KMS-11 (cell line): Measurements from ENCODE around the gene CD27.

ENCODE experiments used
- H2AFZ ChIP-seq: fragments of 200-600 bp; sonication (generic); 2 replicates; pipeline ENCODE4 v1.6.1; 2016; ENCODE audit warnings: antibody characterized with exemption, mixed run types, low read depth
- H3K27ac ChIP-seq: fragments of 200-600 bp; sonication (generic); 2 replicates; pipeline ENCODE4 v1.6.1; 2016; ENCODE audit warnings: mild to moderate bottlenecking, mixed run types
- H3K27me3 ChIP-seq: fragments of 200-600 bp; sonication (generic); 2 replicates; pipeline ENCODE4 v1.6.1; 2017; ENCODE audit warnings: mild to moderate bottlenecking, low read depth, mixed run types, moderate library complexity; ENCODE audit not compliant: insufficient read depth
- H3K36me3 ChIP-seq: fragments of 200-600 bp; sonication (generic); 2 replicates; pipeline ENCODE4 v1.6.1; 2017; ENCODE audit warnings: mild to moderate bottlenecking, mixed run types; ENCODE audit not compliant: insufficient read depth
- H3K4me1 ChIP-seq: fragments of 200-600 bp; sonication (generic); 2 replicates; pipeline ENCODE4 v1.6.1; 2016; ENCODE audit warnings: mild to moderate bottlenecking, low read depth, mixed run types; ENCODE audit not compliant: poor library complexity, severe bottlenecking
- H3K4me2 ChIP-seq: fragments of 200-600 bp; sonication (generic); 2 replicates; pipeline ENCODE4 v1.7.0; 2016; ENCODE audit warnings: mild to moderate bottlenecking, mixed run types
- H3K4me3 ChIP-seq: fragments of 200-600 bp; sonication (generic); IDR thresholded peaks from 2 replicates; pipeline ENCODE4 v1.6.1; 2017; ENCODE audit warnings: low read depth, low read length, mixed read lengths; ENCODE audit not compliant: insufficient read depth
- H3K79me2 ChIP-seq: fragments of 200-600 bp; sonication (generic); 2 replicates; pipeline ENCODE4 v1.6.1; 2016; ENCODE audit warnings: low read depth, mixed run types; ENCODE audit not compliant: insufficient read depth
- H3K9ac ChIP-seq: fragments of 200-600 bp; sonication (generic); 2 replicates; pipeline ENCODE4 v1.6.1; 2016; ENCODE audit warnings: mild to moderate bottlenecking, mixed run types
- H4K20me1 ChIP-seq: fragments of 200-600 bp; sonication (generic); 2 replicates; pipeline ENCODE4 v1.6.1; 2016; ENCODE audit warnings: mild to moderate bottlenecking, mixed run types; ENCODE audit not compliant: insufficient read depth
- TF ChIP-seq, protein P1 (sequence below): fragments of 200-600 bp; sonication (generic); conservative IDR thresholded peaks from 2 replicates; pipeline ENCODE4 v1.6.1; 2017; ENCODE audit warnings: low read depth, mild to moderate bottlenecking, antibody characterized with exemption, low read length, moderate library complexity, mixed read lengths

The CD27 gene

DNA sequence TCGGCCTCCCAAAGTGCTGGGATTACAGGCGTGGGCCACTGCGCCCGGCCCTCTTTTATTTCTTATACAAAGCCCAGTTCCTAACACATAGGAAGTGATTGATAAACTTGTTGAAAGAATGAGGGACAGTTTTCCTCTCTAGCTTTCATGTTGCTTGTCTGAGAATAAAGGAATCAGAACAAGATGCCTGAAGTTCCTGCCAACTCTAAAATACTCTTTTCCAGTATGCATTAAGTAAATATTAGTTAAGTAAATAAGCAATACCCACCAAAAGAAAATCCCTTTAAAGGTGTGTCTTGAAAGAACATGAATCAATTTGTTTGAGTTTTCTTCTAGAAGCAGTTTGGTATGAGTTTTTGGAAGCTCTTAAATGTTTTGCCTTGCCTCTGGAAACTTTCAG is 24.4 kb upstream of the CD27 start:
- TF ChIP-seq, protein P1, sequence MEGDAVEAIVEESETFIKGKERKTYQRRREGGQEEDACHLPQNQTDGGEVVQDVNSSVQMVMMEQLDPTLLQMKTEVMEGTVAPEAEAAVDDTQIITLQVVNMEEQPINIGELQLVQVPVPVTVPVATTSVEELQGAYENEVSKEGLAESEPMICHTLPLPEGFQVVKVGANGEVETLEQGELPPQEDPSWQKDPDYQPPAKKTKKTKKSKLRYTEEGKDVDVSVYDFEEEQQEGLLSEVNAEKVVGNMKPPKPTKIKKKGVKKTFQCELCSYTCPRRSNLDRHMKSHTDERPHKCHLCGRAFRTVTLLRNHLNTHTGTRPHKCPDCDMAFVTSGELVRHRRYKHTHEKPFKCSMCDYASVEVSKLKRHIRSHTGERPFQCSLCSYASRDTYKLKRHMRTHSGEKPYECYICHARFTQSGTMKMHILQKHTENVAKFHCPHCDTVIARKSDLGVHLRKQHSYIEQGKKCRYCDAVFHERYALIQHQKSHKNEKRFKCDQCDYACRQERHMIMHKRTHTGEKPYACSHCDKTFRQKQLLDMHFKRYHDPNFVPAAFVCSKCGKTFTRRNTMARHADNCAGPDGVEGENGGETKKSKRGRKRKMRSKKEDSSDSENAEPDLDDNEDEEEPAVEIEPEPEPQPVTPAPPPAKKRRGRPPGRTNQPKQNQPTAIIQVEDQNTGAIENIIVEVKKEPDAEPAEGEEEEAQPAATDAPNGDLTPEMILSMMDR, result no peak
- H3K9ac ChIP-seq, result no peak overlapping the region
- no peak overlapping the region for H3K4me2 ChIP-seq
- no peak overlapping the region for H3K4me3 ChIP-seq
- H2AFZ ChIP-seq, result no peak overlapping the region
- H3K79me2 ChIP-seq, result no peaks in the 10 kb centered on the region
- no peak overlapping the region for H3K27ac ChIP-seq
- H4K20me1 ChIP-seq, result no peaks in the 10 kb centered on the region
- H3K27me3 ChIP-seq, result no peaks in the 10 kb centered on the region
- no peaks in the 10 kb centered on the region for H3K36me3 ChIP-seq
- H3K4me1 ChIP-seq, result peaks cover 10% of the 10 kb centered on the region

DNA sequence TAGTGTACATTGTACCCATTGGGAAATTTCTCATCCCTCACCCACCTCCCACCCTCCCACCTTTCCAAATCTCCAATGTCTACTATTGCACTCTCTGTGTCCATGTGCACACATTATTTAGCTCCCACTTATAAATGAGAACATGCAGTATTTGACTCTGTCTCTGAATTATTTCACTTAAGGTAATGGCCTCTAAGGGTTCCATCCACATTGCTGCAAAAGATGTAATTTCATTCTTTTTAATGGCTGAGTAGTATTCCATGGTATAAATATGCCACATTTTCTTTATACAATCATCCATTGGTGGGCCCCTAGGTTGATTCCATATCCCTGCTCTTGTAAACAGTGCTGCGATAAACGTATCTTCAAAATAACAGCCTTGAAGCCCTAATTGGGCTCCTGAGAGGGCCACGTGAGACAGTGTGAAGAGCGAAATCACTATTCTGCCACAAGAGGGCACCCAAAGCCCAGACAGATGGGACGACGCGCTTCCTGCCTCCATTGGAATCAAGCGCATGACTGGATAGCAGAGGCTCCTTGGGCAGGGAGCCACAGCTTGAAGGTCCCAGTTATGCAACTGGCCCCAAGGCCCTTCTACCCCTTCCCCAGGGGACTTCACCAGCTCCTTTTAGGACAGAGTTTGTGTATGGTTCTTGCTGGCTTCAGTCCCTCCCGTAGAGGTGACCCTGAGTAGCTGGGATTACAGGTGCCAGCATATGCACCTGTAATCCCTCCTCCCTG is 21.3 kb upstream of the CD27 start:
- Histone ChIP-seq H2AFZ (peak overlapping the region; percentile 92), H3K36me3 (no peaks in the 10 kb centered on the region), H3K4me2 (peak overlapping the region; percentile 12; the same call in 1 of the 2 replicates), H4K20me1 (no peaks in the 10 kb centered on the region), H3K27ac (no peak overlapping the region), H3K4me1 (peaks cover 10% of the 10 kb centered on the region), H3K9ac (no peak overlapping the region), H3K27me3 (no peaks in the 10 kb centered on the region), H3K79me2 (no peaks in the 10 kb centered on the region), H3K4me3 (no peak overlapping the region)
- TF ChIP-seq, protein P1, result peak; percentile 78

DNA sequence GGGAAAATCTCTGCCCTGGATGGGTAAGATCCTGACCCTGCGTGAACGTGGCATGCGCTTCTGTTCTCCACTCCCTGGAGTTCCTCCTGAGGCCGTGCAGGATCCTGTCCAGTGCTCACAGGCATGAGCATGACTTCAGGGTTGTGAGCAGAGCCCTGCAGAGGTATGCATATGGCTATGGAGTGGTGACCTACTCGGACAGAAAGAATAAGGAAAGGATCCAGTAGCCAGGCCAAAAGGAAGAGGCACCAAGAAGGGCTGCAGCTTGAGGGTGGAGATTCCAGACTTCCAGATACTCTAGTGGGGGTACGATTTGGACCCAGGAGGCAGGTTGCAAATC is 20.8 kb upstream of the CD27 start:
- Histone ChIP-seq H3K27ac (no peak overlapping the region), H3K27me3 (no peaks in the 10 kb centered on the region), H3K9ac (no peak overlapping the region), H3K79me2 (no peaks in the 10 kb centered on the region), H3K4me3 (no peak overlapping the region), H4K20me1 (no peaks in the 10 kb centered on the region), H3K36me3 (no peaks in the 10 kb centered on the region), H3K4me1 (peaks cover 10% of the 10 kb centered on the region), H2AFZ (peak overlapping the region; percentile 92), H3K4me2 (peak overlapping the region; percentile 12; the same call in 1 of the 2 replicates)
- TF ChIP-seq, protein P1, result no peak

DNA sequence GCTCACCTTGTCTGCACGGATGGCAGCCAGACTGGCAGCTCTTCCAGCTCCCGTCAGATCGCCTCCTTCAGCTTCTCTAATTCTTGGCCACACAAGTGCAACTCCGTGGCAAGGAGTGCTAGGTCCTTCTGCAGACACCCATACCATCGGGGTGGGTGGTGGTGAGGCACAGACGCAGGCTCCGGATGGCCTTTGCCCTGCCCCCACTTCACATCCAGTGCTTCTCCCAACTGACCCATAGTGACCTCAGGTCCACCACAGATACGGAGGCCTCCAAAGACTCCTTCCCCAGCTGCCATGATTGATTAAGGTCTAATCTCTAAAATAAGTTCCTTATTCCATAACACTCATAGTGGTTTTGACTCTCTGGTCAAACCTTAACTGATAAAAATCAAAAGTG is 19.9 kb upstream of the CD27 start:
- Histone ChIP-seq H3K79me2 (no peaks in the 10 kb centered on the region), H3K4me3 (no peak overlapping the region), H3K36me3 (no peaks in the 10 kb centered on the region), H3K4me2 (no peak overlapping the region), H2AFZ (no peak overlapping the region), H3K9ac (no peak overlapping the region), H3K27ac (no peak overlapping the region), H4K20me1 (no peaks in the 10 kb centered on the region), H3K4me1 (peaks cover 10% of the 10 kb centered on the region), H3K27me3 (no peaks in the 10 kb centered on the region)
- TF ChIP-seq, protein P1, result no peak
